GM18858 (cell line): ENCODE measurements around the gene TBCD.

ENCODE experiments used
- ATAC-seq: cut with Tn5 transposase; IDR thresholded peaks from one replicate; pipeline ENCODE4 v1.9.1; 2021; ENCODE audit not compliant: unreplicated experiment

TBCD gene

DNA sequence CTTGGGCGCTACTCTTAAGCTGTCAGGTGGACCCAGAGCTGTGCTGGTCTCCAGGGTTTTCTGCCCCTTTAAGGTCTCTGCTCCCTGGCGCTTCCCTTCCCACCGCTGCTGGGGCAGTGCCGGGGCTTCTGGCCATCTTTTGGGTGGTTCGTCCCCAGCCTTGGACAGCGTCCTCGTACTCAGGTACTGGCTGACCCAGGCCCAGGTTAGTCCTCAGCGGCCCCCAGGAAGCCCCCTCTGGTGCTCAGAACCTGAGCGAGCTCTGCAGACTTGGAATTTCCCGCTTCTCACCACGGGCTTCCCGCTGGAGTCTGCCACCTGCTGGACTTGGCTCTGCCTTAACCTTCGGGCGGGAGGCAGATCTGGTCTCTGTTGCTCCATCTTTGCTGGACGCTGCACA is 182.0 kb downstream of the TBCD start:
- no peak for ATAC-seq

DNA sequence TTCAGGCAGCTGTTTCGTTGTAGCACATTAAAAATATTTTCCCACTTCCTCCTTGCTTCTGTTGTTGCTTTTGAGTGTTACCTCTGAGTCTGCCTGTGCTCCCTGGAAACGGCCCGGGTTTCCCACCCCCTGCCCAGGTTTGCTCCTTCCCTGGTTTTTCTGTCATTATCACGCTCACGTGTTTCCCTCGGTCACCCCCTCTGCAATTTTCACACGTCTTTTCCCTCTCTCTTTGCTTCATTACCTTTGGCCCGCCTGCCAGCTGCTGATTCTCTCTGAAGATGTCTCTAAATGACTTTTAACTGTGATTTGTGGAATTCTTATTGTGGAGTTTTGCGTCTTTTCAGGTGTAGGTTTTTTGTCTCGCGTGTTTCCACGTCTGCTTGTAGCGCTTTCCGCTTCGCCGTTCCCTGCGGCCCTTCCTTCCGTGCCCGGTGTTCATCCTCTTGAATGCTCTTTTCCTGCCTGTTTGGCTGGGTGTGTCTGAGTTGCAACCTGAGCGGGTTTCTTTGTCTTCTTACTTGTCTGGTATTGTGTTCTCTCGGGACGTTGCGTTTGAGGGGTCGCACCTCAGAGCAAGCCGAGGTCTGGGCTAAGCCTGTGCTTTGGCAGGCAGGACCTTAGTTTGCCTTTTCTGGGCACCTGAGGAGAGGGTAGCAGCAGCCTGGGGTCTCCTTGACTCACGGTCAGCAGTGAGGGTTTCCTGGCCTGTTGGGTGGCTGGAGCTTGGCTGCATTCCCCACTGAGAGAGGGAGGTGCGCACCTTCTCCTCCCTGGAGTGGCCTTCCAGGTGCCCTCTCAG is 184.3 kb downstream of the TBCD start:
- ATAC-seq, result no peak

DNA sequence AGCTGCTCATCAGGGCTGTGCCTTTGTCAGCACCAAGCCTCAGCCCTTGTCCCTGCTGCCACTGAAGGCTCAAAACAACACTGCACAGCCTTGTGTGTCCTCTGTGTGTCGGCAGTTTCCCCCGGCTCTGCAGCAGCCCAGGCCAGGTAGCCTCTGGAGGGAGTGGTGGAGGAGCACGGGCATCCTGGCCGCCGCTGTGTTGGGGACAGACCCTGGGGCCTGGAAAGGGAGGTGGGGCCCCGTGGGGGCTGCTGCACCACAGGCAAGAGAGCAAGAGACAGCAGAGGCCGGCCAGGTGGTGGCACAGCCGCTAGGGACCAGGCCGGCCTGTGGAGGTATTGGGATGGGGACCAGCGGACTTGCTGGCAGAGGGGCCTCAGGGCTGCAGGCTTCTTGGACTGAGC is 184.9 kb downstream of the TBCD start:
- no peak for ATAC-seq

- no peak for ATAC-seq
Observed at GRCh38 chr17:82937411-82938371, 185.8 kb downstream of the TBCD start.

- ATAC-seq, result no peak
Observed at GRCh38 chr17:82938486-82938872, 186.6 kb downstream of the TBCD start.

DNA sequence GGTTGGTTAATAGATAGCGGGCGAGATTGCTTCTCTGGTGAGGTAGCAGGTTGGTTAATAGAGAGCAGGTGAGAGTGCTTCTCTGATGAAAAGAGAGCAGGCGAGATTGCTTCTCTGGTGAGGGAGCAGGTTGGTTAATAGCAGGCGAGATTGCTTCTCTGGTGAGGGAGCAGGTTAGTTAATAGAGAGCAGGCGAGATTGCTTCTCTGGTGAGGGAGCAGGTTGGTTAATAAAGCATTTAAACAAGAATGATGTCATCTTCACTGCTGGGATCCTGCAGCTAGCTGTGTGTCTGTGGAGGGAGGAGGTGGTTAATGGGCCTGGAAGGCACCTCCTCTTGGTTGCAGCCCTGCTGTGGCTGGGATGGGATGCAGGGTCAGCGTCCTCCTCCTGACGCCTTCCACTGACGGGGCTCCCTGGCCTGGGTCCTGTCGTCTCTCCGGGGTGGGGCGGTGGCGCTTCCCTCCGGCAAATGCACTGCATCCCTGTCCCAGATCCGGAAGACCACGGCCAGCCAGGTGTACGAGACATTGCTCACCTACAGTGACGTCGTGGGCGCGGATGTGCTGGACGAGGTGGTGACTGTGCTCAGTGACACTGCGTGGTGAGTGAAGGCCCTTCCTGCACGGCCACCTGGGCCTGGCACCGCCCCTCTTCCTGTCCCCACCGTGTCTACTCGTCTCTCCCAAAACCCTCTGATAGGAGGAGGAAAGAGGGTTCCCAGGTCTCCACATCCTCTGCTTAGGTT is 187.2 kb downstream of the TBCD start:
- no peak for ATAC-seq

DNA sequence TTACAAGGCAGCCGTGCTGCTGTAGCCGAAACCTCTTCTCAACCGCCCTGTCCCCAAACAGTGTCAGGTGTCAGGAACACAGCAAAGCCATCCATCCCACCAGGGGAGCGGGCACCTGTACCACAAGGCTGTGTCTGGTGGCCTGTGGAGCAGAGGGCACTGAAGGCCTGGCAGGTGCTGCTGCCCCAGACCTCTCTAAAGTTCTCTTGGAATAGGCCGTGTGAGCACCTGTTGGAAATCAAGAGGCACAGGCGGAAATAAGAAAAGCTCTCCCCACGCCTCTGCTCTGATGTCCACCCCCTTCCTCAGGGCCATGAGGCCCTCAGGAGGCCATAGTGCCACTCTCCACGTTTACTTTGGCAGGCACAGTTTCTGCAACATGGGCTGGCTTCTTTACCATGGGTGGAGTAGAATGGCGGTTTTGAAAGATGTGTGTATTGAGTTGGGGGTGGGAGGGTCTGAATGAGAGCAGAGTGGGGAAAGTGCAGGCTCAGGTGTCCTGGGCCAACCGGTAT is 187.8 kb downstream of the TBCD start:
- no peak for ATAC-seq

- no peak for ATAC-seq
Observed at GRCh38 chr17:82940226-82941020, 188.6 kb downstream of the TBCD start.

DNA sequence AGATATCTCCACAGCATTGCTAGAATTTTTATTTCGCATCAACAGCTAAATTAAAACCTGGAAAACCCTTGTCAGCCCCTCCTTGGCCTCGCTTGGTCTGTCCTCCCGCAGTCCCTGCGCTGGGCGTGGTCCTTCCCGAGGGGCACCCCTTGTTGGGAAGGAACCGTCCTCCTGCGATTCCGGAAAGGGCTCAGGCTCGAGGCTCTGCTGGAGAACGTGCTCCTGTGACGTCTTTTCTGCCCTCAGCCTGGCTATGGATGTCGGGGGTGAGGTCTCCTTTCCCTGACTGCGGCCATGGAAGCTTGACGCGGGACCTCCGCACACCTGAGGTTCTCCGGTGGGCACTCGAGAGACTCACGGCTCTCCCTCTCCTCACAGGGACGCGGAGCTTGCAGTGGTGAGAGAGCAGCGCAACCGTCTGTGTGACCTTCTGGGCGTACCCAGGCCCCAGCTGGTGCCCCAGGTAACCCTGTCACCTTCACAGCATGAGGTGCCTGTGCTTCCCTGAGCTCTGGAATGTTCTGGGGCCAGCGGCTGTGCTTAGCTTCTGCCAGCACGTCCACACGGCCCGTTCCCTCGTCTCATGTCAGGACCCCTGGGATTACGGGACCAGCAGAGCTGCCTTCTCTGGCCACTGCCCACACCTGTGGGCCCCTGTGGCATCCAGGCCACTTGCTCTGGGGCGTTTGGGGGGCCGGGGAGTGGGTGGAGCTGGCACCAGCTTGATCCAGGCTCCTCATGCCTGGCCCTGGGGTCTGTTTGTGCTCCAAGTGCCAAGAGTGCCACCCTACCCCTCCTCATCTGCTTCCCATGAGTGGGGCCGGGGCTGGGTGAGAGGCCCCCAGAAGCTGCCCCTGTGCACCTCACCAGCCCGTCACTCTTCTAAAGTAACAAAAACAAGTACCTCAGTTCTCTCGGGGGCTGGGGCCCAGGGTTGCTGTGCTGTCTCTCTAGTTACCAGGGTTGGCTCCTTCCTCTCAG is 189.4 kb downstream of the TBCD start:
- ATAC-seq, result no peak

- no peak for ATAC-seq
Observed at GRCh38 chr17:82942166-82943130, 190.6 kb downstream of the TBCD start.

GRCh38 chr17:82943339-82943738 is 191.5 kb downstream of the TBCD start:
- no peak for ATAC-seq

- ATAC-seq, result no peak
Observed at GRCh38 chr17:82943751-82944150, 191.9 kb downstream of the TBCD start.

- no peak for ATAC-seq
Observed at GRCh38 chr17:82944990-82945389, 193.1 kb downstream of the TBCD start.

DNA sequence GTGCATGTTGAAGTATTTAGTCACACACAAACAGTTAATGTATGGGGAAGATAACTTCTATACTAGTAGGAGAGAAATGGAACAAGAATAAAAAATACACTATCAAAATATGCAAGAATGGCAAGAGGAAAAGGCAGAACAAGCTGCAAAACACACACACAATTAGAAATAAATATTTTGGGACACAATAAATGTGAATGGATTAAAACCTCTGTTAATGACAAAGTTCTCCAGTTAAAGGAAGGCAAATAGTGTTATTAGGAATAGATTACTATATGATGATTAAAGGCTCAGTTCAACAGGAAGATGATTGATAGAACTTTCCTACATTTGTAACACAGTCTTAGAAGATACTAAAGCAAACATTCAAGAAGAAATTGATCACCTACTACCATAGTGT is 194.2 kb downstream of the TBCD start:
- ATAC-seq, result no peak

GRCh38 chr17:82947051-82947991 is 195.5 kb downstream of the TBCD start:
- ATAC-seq, result no peak

GRCh38 chr17:82948081-82948511 is 196.2 kb downstream of the TBCD start:
- no peak for ATAC-seq

- ATAC-seq, result no peak
Observed at GRCh38 chr17:82948957-82949356, 197.1 kb downstream of the TBCD start.
